K562 (cell line): Measurements from ENCODE around the gene USB1. TPM values are rescaled to one million over a fixed set of nuclear protein-coding genes. Genes with fewer than 3 reads are reported as not detected.

Experiments
- ATAC-seq: fragments of 200-7000 bp; cut with Tn5 transposase; 3 replicates; pipeline ENCODE4 v1.9.1; 2020; ENCODE audit warnings: moderate library complexity
- BruUV-seq: library from RNA; stranded (reverse); fragments of 400-500 nt; replicated peaks from 2 replicates; lab custom pipeline; 2021; lab: Mats Ljungman, UMichigan
- CTCF ChIA-PET: fragments of 300-600 bp; formaldehyde crosslinking; extraction: SDS; loops from one replicate; lab custom pipeline; 2021; ENCODE audit warnings: low intra/inter-chr PET ratio; lab: Yijun Ruan, JAX
- POLR2A ChIA-PET: fragments of 300-600, 350-650 bp; sonication (Branson Sonifier 250); formaldehyde crosslinking; extraction: SDS; loops from one replicate; lab custom pipeline; 2021; ENCODE audit warnings: antibody characterized with exemption, inconsistent platforms; lab: Yijun Ruan, JAX
- DNase-seq, 4 experiments: peaks; one replicate each; pipeline versions ENCODE4 v3.0.0 to v3.0.0-alpha.2; 2011 to 2018; ENCODE audit warnings: low spot score in 3 of 4, mixed read lengths in 3 of 4; ENCODE audit errors: extremely low read depth in 1 of 4
- FAIRE-seq: peaks from 2 replicates; lab custom pipeline; 2011; peaks lifted over from hg19 to GRCh38; lab: Jason Lieb, UNC
- H2AFZ ChIP-seq: 2 replicates; pipeline ENCODE4 v1.6.0; 2011; ENCODE audit warnings: low read depth, low read length, control low read depth, inconsistent platforms
- H3K27ac ChIP-seq: fragments of 200-600 bp; 3 replicates; pipeline ENCODE4 v1.8.0; 2011; ENCODE audit warnings: low read depth, mild to moderate bottlenecking, control low read depth, inconsistent platforms, low read length, moderate library complexity, mixed read lengths; ENCODE audit errors: extremely low read depth
- H3K27me3 ChIP-seq, 2 experiments: fragments of 300-600 bp in 1 of 2; 2 replicates in 1 of 2; 3 replicates in 1 of 2; pipeline versions ENCODE4 v1.6.0 to v1.8.0; 2011; ENCODE audit warnings: inconsistent platforms in 2 of 2, low read length in 2 of 2, mild to moderate bottlenecking in 1 of 2, mixed read lengths in 1 of 2, moderate library complexity in 1 of 2; ENCODE audit not compliant: control insufficient read depth in 2 of 2, insufficient read depth in 2 of 2
- H3K36me3 ChIP-seq: fragments of 300-600 bp; 3 replicates; pipeline ENCODE4 v1.8.0; 2011; ENCODE audit warnings: mild to moderate bottlenecking, low read length, inconsistent platforms; ENCODE audit not compliant: control insufficient read depth, insufficient read depth
- H3K4me1 ChIP-seq, 2 experiments: fragments of 200-600 bp in 1 of 2; replicated peaks in 1 of 2; 2 replicates in 1 of 2; 3 replicates in 1 of 2; pipeline versions ENCODE4 v1.5.1 to v1.8.0; 2011; ENCODE audit warnings: inconsistent platforms in 2 of 2, low read length in 2 of 2, mild to moderate bottlenecking in 1 of 2, mixed read lengths in 1 of 2, moderate library complexity in 1 of 2; ENCODE audit not compliant: control insufficient read depth in 2 of 2, insufficient read depth in 2 of 2
- H3K4me2 ChIP-seq: 2 replicates; pipeline ENCODE4 v1.6.1; 2011; ENCODE audit warnings: low read length, control low read depth, inconsistent platforms, mixed read lengths; ENCODE audit not compliant: insufficient read depth
- H3K4me3 ChIP-seq: fragments of 200-600 bp; sonication (generic), shearing (Covaris generic); 2 replicates; pipeline ENCODE4 v1.5.1; 2016; ENCODE audit warnings: control low read depth, inconsistent platforms
- H3K79me2 ChIP-seq: fragments of 200-600 bp; 3 replicates; pipeline ENCODE4 v1.8.0; 2011; ENCODE audit warnings: low read length, inconsistent platforms; ENCODE audit not compliant: control insufficient read depth, insufficient read depth
- H3K9ac ChIP-seq, 2 experiments: 2 replicates each; pipeline versions ENCODE4 v1.6.0 to v1.6.1; 2011; ENCODE audit warnings: low read depth in 2 of 2, low read length in 2 of 2, control low read depth in 1 of 2, inconsistent platforms in 1 of 2, mild to moderate bottlenecking in 1 of 2, mixed read lengths in 1 of 2; ENCODE audit not compliant: insufficient read depth in 1 of 2
- H3K9me1 ChIP-seq: one replicate; pipeline ENCODE4 v1.6.0; 2011; ENCODE audit warnings: inconsistent platforms, mild to moderate bottlenecking, low read length, moderate library complexity; ENCODE audit not compliant: control insufficient read depth, insufficient read depth
- H3K9me3 ChIP-seq: replicated peaks from 2 replicates; pipeline ENCODE4 v1.5.1; 2011; ENCODE audit warnings: low read depth, low read length, inconsistent platforms; ENCODE audit not compliant: control insufficient read depth, insufficient read depth
- H4K20me1 ChIP-seq: replicated peaks from 2 replicates; pipeline ENCODE4 v1.6.1; 2011; ENCODE audit warnings: low read length, inconsistent platforms, mixed read lengths; ENCODE audit not compliant: control insufficient read depth, insufficient read depth
- AFF1 ChIP-seq, 2 experiments: fragments of 450-650 bp; IDR thresholded peaks; 2 replicates each; pipeline ENCODE4 v1.6.1; 2018; ENCODE audit warnings: mild to moderate bottlenecking in 2 of 2, low read depth in 1 of 2; ENCODE audit not compliant: partially characterized antibody in 2 of 2
- E4F1 ChIP-seq: fragments of 250-450 bp; sonication (Bioruptor Pico); IDR thresholded peaks from 2 replicates; pipeline ENCODE4 v1.5.0; 2021; ENCODE audit warnings: mild to moderate bottlenecking, borderline replicate concordance
- FIP1L1 ChIP-seq: fragments of 200-400 bp; formaldehyde crosslinking; IDR thresholded peaks from 2 replicates; pipeline ENCODE4 v1.6.1; 2018; ENCODE audit warnings: mild to moderate bottlenecking, low read depth, low read length; ENCODE audit not compliant: poor library complexity, severe bottlenecking
- GTF2E2 ChIP-seq: fragments of 200-800 bp; sonication (Bioruptor generic); IDR thresholded peaks from 2 replicates; pipeline ENCODE4 v1.6.1; 2016; ENCODE audit warnings: missing genetic modification characterization, missing compliant biosample characterization
- HDAC8 ChIP-seq: fragments of 450-650 bp; IDR thresholded peaks from 2 replicates; pipeline ENCODE4 v1.6.1; 2016; ENCODE audit warnings: mild to moderate bottlenecking, missing genetic modification characterization, moderate library complexity, missing compliant biosample characterization
- HIVEP1 ChIP-seq: fragments of 250-450 bp; sonication (Bioruptor Pico); IDR thresholded peaks from 2 replicates; pipeline ENCODE4 v1.4.0; 2020; ENCODE audit warnings: mild to moderate bottlenecking
- KDM4B ChIP-seq, 2 experiments: fragments of 450-650 bp in 1 of 2; sonication (generic) in 1 of 2; IDR thresholded peaks; 2 replicates each; pipeline ENCODE4 v1.6.1; 2016 to 2017; ENCODE audit warnings: borderline replicate concordance in 2 of 2, antibody characterized with exemption in 1 of 2, low read depth in 1 of 2, mild to moderate bottlenecking in 1 of 2
- MYC ChIP-seq, 2 experiments: fragments of 250-450 bp in 1 of 2; sonication (Bioruptor Pico) in 1 of 2; IDR thresholded peaks; 2 replicates each; pipeline versions ENCODE4 v1.5.1 to v1.6.1; 2012 to 2021; ENCODE audit warnings: low read depth in 2 of 2, borderline replicate concordance in 1 of 2, improper control_type of control experiment in 1 of 2, low read length in 1 of 2, mild to moderate bottlenecking in 1 of 2, moderate library complexity in 1 of 2
- SIX5 ChIP-seq, 2 experiments: IDR thresholded peaks; 2 replicates each; pipeline ENCODE4 v1.6.1; 2011; ENCODE audit warnings: low read length in 2 of 2, borderline replicate concordance in 1 of 2, low read depth in 1 of 2, mild to moderate bottlenecking in 1 of 2, moderate library complexity in 1 of 2; ENCODE audit not compliant: insufficient read depth in 1 of 2
- STAT5A ChIP-seq: IDR thresholded peaks from 2 replicates; pipeline ENCODE4 v1.6.1; 2012; ENCODE audit warnings: low read length, inconsistent platforms, borderline replicate concordance
- TCF15 ChIP-seq: fragments of 250-450 bp; sonication (Bioruptor Pico); IDR thresholded peaks from 2 replicates; pipeline ENCODE4 v1.8.0; 2022; ENCODE audit warnings: moderate library complexity, mild to moderate bottlenecking, inconsistent platforms
- USF2 ChIP-seq: sonication (generic); formaldehyde crosslinking; IDR thresholded peaks from 2 replicates; pipeline ENCODE4 v1.5.0; 2020; ENCODE audit warnings: missing genetic modification reagents
- XRCC5 ChIP-seq: fragments of 200-400 bp; formaldehyde crosslinking; IDR thresholded peaks from 2 replicates; pipeline ENCODE4 v1.6.1; 2017; ENCODE audit warnings: low read depth, mild to moderate bottlenecking, low read length
- WGBS: fragments of 100-300 bp; shearing (Covaris generic); methylation state at CpG from one replicate; pipeline ENCODE4 v1.1.6; 2016; ENCODE audit warnings: low coverage, mixed read lengths; ENCODE audit not compliant: insufficient coverage; ENCODE audit errors: missing lambda C conversion rate; 5-methylcytosine and 5-hydroxymethylcytosine counted together
- in situ Hi-C: fragments of 300-500 bp; cut with MboI; formaldehyde crosslinking; loops from 4 replicates; pipeline ENCODE4 v1.15.0; 2018; ENCODE audit warnings: inconsistent platforms, mixed read lengths
- intact Hi-C: fragments of 100-400 bp; cut with micrococcal nuclease; formaldehyde crosslinking; loops from 2 replicates; pipeline ENCODE4 v1.14.2; 2022
- polyA plus RNA-seq, 8 experiments: library from polyadenylated mRNA; depleted of rRNA in 4 of 8; stranded (reverse) in 5 of 8; unstranded in 3 of 8; fragments of >200 nt; fragmentation: Nextera tagmentation in 2 of 8; fragmentation: Illumina TruSeq in 1 of 8; extraction: Ambion mirVana in 2 of 8; extraction: Trizol in 1 of 8; gene quantifications; 2 replicates each; pipeline versions ENCODE4 v1.2.1 to v1.2.3, GENCODE V29; 2011 to 2014; ENCODE audit warnings: inconsistent platforms in 1 of 8, missing spikeins in 1 of 8
- total RNA-seq, 7 experiments: library from RNA; depleted of rRNA in 6 of 7; stranded (reverse); fragments of >200 nt in 6 of 7; fragmentation: Illumina TruSeq in 2 of 7; extraction: Trizol in 2 of 7; gene quantifications; 2 replicates each; pipeline versions ENCODE4 v1.2.1 to v1.2.3, GENCODE V29; 2011 to 2021; ENCODE audit warnings: low replicate concordance in 1 of 7

USB1 gene
- total and polyA plus RNA-seq, 9 of the 15 experiments (the other 6 are each of a cell fraction or from before 2014, with no cell fraction given), result 11.6 to 73.6 (median 19.4) TPM

- Histone ChIP-seq H3K36me3 (no peaks in the 10 kb centered on the region), H3K27me3 (peaks cover 13 to 18% of the 10 kb centered on the region in 2 experiments; a peak in 3 of 5 replicates), H3K9me1 (no peaks in the 10 kb centered on the region), H3K4me1 (peaks cover 0 to 4% of the 10 kb centered on the region in 2 experiments; a peak in 2 of 5 replicates), H2AFZ (no peak overlapping the region), H3K27ac (no peak overlapping the region), H3K4me3 (no peak overlapping the region), H3K79me2 (no peaks in the 10 kb centered on the region), H4K20me1 (no peaks in the 10 kb centered on the region; the same call in 1 of the 2 replicates), H3K4me2 (no peak overlapping the region), H3K9me3 (no peaks in the 10 kb centered on the region), H3K9ac (no peak overlapping the region)
- ChIA-PET CTCF (no interaction called here), POLR2A (interaction anchor here (1.3 kb wide), 1 partner anchor 26 kb away, joined by 4 read pairs; no protein-coding TSS in a partner anchor)
- no peak for FAIRE-seq
- BruUV-seq, result no TSS peak
- TF ChIP-seq MYC (IDR thresholded peaks at IDR 0.05; ENCODE audit: low read depth, low read length) (no peak), MYC (CRISPR knock-in tag; IDR thresholded peaks at IDR 0.05; ENCODE audit: borderline replicate concordance, low read depth) (no peak), SIX5 (IDR thresholded peaks at IDR 0.05; ENCODE audit: borderline replicate concordance in 1 of 2, insufficient read depth in 1 of 2, low read depth in 1 of 2, low read length in 2 of 2) (no peak), TCF15 (CRISPR knock-in tag) (no peak), GTF2E2 (tag) (no peak), XRCC5 (no peak), HDAC8 (no peak), AFF1 (IDR thresholded peaks at IDR 0.05; ENCODE audit: low read depth in 1 of 2, partially characterized antibody in 2 of 2) (no peak), KDM4B (IDR thresholded peaks at IDR 0.05; ENCODE audit: borderline replicate concordance in 2 of 2, low read depth in 1 of 2) (no peak), STAT5A (no peak), E4F1 (CRISPR knock-in tag) (no peak), HIVEP1 (no peak), USF2 (no peak), FIP1L1 (no peak)
- no peak for DNase-seq
- 4% methylated on average over 3 of the region's 3 CpGs for WGBS
- intact Hi-C loops, result no loop called here
- no peak for ATAC-seq
- in situ Hi-C loops, result no loop called here
These were observed 56.6 kb downstream of the USB1 start for GRCh38 chr16:58057784-58058183.
